Activated CD4-positive, alpha-beta T cell treated with anti-CD3 and anti-CD28 coated beads, Interleukin-2, Interleukin-4, amounts not matched to agents 100 ng/mL and 50 ng/mL, durations not matched to agents 16 hours and 8 hours (primary cell): ENCODE measurements around the gene KIAA1328.
A peak's percentile ranks its signal among the peaks of the same experiment; 100 is the strongest.
"Not testable (repeated sequence)": the region's sequence is repeated elsewhere in the genome, so short reads cannot be mapped to it uniquely, and the experiment has no call there.

ENCODE experiments used
- DNase-seq: peaks from one replicate; pipeline ENCODE4 v3.0.0-alpha.2; 2020; ENCODE audit warnings: low spot score

Gene KIAA1328

DNA sequence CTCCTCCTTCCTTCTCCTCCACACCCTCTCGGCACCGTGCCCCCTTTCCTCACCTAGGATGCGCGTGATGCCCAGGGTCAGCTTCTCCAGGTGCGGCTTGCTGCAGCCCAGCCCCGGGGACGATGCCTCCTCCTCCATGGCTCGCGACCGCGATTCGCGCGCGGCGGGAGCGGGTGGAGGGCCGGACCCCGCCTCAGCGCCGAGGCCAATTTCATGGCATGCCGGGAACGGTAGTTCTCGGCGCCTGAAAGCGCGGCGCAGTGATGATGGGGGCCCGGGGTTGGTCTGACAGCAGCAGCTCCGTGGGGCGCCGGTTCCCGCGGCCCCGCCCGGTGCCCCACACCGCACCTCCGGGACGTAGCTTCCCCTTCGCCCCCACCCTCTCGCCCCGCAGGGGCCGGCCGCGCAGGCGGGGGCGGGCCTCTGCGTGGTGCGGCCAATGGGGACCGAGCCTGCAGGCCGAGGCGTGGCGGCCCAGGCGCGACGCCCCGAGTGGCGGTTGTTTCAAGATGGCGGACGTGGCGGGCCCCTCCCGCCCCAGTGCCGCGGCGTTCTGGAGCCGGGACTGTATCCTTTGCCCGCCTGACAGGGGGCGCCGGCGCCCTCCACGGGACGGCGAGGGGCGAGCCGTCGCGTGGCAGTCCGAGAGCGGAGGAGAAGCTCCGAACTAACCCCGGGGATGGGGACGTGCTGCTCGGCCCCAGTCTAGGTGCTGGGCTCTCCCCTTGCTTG, at the start of gene KIAA1328, which contains the start of gene TPGS2:
KIAA1328 (plus strand) TSS at position 498 of the 732 bp plus-strand sequence; CDS start at position 510, 12 bp downstream.
TPGS2 (minus strand) TSS at position 373 of the 732 bp plus-strand sequence; CDS start at position 138, 235 bp downstream.
- peak; percentile 90 for DNase-seq

DNA sequence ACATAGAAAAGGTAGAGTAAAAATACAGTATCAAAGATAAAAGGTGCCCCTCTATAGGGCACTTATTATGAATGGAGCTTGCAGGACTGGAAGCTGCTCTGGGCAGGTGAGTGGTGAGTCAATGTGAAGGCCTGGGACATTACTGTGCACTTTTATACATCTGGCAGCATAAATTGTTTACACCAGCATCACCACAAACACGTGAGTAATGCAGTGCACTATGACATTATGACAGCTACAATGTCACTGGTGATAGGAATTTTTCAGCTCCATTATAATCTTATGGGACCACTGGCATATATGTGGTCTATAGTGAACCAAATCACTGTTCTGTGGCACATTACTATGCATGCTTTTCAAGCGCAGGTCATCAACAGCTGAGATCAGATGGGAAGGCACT, 48.2 kb upstream of the KIAA1328 start:
- no peak for DNase-seq

DNA sequence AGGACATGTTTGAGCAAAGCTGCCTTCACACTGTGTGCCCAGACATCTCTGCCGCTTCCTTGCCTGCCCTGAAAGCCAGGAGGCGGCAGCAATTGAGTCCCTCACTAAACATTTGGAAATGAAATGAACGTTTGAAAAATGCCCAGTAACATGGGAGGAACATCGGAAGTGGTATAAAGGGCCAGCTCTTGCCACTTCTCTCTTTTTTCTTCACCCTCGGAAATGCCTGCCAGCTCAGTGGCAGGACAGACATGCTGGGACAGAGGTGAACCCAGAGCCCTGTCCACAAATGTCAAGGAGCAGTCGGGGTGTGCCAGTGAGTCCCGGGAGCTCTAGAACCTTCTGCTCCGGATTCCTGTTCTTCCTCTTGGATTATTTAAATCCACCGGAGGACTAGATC, 46.2 kb upstream of the KIAA1328 start:
- DNase-seq = no peak

- DNase-seq = no peak
Observed at GRCh38 chr18:36783792-36784191, 45.1 kb upstream of the KIAA1328 start.

DNA sequence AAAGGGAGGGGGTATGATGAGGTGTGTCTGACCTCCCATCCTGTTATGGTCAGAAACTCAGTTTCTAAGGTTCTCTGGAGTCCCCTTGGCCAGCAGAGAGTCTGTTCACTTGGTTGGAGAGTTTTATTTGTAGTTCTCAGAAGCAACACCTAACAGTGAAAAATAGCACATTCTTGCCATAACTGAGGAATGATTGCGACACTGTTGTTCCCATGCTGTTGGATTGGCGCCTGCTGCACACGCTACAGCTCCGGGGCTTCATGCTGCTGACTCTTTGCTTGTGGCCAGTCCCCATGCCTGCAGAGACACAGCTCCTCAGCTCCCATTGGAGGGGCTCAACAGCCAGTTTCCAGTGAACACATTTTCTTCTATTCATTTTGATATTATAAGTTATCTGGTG, 42.2 kb upstream of the KIAA1328 start:
- no peak for DNase-seq

DNA sequence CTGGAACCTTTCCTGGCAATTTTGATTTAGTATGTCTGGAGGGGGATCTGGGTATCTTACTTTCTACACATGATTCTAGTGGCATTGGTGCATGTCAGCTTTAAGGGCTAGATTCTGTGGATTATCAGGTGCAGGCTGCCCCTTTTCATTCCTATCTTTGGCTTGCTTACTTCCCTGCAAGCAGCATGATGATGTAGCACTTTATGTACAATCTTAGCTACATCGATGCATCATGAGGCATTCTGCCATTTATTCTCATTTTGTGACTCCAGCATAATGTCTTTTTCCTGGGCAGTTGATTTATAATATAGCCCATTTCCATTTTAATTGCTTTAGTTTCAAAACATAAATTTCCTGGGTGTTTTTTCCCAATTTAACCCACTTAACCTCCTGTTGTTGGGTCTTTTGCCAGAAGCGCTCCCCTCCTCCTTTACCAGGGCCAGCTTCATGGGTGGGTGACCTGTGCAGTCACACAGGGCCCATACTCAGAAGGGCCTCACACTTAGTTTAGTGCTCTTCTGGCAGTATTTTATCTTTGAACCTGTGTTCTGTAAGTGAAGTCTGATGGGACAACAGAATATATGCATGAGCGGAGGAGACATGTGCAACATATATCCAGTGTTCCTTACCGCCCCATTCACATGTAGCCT, 36.2 kb upstream of the KIAA1328 start:
- no peak for DNase-seq

DNA sequence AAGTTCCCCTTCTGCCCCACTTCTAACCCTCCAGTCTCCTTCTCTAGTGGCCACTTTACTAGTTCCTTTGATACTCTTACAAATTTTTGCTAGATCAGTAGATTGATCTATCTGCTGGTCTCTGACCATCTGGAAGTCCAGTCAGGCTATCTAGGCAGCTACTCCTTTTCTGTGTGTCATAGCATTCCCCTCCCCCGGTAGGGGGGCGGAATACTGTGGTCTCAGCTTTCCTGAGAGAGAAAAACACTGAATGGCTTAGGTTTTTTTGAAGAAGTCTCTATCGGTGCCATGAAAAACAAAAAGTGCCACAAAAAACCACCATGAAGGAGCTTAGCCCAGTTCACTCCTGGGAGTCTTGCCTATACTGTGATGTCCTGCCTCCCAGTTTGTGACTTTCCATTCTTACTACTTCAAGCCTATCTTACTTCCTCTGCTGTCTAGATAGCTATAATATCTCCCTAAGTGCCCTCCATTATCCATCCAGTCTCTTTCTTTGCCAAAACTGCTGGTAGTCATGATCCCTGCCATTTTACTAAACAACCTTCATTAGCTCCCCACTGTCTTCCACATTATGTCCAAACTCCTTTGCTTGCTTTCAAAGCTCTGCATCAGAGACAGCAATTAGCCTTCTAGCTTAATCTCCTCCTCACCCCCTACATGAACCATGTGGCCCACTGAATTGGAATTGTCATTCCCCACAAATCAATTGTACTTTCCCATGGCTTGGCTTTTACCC, 30.0 kb upstream of the KIAA1328 start:
- no peak for DNase-seq

DNA sequence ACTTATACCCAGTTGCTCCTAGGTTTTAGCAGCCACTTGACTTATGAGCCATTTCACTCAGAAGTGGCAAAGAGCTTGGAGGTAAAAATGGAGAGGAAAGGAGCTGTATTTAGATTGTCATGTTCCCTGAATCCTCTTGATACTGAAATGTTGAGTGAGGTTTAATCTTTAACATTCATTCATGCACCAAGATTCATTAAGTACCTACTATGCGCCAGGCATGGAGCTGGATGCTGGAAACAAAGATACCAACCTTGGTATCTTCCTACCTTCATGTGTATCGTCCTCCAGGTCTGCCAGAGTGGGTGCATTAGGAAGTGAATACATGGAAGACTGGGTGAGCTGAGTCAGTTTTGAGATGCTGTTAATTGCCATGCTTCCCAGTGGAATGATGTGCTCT, 23.8 kb upstream of the KIAA1328 start:
- no peak for DNase-seq

DNA sequence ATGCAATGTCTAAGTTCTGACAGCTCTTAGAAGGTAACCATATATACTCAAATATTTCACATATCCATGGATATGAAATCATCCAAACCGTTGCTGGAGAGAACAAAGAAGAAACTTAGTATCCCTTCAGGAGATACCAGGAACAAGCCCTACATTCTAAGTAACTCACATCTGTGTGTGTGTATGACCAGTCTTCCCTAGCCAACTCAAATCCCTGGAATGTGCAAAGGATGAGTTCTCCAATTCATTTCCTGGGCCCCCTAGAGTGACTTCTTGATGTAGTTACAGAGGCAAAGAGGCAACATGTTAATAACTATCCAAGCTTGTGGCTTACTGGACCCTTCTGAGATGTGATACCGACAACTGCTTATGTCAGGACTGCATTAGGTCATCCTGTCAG, 20.2 kb upstream of the KIAA1328 start:
- no peak for DNase-seq

DNA sequence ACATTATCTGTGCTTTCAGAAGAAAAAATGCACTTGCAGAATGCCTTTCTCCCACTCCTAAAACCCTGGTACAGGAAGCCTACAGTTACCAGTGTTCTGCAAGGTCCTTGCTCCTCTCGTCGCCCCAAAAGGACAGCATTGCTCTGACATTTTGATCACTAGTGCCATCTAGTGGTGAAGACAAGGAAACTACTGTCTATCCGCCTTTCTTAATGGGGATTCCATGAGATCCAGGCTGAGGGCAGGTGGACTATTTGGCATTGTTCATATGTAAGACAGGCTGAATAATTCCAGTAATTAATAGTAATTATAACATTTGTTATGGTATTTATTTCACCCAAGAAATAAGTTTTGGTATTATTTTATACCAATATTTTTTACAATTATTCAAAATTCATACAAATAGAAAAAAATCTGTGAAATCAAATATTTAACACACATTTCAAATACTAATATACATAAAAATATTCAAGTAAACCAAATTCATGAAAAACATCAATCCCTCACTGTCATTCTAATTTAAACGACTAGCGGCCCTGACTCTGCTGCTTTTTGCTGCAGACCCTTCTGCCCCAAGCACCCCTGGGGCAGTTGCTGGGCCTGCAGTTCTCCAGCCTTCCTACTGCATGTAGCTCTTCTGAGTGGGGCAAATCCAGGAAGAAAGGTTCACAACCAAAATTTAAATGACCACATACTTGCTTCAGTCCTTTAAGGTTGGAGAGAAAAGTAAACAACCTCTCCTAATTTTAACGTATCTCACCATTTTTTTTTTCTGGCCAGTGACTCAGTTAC, 19.1 kb upstream of the KIAA1328 start:
- DNase-seq = peak; percentile 68

DNA sequence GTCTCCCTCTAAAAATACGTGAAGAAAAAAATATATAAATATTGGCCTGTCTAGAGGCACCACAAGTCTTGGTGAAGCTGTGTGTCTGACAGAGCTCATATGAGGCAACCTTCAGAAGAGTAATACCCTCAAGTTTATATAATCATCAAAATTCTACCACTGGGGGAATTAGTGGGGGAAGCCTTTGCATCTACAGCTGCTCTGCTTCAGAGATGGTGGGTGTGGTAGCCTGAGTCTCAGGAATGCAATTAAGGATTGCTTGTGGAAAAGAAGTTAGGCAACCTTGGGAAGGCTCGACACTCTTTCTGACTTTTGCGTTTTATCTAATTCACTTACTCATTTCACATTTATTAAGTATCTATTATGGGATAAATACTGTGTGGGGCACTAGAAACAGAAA, 17.5 kb upstream of the KIAA1328 start:
- DNase-seq = no peak

GRCh38 chr18:36811955-36812354, 17.0 kb upstream of the KIAA1328 start:
- no peak for DNase-seq

DNA sequence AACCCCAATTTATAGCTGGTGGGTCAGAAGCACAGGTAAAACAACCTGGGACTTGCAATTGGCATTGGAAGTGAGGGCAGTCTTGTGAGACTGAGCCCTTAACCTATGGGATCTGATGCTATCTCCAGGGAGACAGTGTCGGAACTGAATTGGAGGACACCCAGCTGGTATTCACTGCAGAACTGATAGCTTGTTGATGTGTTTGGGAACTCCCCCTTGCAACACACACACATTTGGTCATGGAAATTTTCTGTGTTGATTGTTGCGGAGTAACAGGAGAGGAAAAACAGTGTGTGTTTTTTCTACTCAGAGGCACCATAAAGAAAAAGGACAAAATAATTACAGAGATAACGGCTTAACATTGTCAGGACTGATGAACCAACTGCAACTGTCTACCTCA, 16.2 kb upstream of the KIAA1328 start:
- DNase-seq = no peak

DNA sequence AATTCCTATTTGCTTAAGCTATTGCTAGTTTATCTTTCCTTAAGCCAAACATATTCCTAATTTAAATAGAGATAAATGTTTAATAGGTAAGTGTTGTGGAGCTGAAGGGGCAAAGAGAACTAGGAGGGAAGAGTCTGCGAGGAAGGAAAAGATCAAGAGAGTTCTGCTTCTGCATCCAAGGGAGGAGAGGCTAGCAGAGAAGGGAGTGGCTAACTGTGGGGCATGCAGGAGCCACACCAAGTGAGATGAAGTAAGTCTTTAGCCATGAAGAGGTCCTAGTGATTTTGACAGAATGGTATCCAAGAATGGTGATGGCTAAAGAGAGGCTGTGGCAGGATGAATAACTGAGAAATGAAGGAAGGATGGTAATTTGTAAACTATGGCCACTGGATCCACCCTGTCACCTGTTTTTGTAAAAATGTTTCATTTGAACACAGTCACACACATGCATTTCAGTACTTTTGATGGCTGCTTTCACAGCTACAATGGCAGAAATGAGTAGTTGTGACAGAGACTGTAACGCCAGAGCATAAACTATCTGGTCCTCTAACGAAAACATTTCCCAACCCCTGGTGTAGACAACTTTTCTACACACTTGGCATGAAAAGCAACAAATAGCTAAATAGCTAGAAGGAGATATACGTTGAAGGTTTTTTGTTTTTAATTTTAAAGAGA, 15.7 kb upstream of the KIAA1328 start:
- DNase-seq = no peak

- no peak for DNase-seq
Observed at GRCh38 chr18:36813824-36814223, 15.1 kb upstream of the KIAA1328 start.

DNA sequence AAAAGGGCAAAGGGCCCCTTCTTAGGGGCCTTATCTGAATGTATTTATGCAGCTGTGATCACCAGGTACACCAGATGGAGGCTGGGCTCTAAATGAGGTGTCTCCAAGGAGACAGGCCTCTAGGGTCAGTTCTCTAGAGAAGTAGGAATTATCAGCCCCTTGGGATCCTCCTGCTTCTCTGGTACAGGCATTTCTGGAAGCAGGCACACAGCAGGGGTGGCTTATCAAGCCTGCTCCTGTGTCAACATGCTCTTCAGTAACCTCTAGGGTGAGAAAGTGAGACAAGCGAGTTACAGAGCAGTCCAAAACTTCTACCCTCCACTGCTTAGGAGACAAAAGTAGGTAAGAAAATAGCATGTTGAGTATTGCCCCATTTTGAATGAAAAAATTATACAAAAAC, 13.9 kb upstream of the KIAA1328 start:
- no peak for DNase-seq

DNA sequence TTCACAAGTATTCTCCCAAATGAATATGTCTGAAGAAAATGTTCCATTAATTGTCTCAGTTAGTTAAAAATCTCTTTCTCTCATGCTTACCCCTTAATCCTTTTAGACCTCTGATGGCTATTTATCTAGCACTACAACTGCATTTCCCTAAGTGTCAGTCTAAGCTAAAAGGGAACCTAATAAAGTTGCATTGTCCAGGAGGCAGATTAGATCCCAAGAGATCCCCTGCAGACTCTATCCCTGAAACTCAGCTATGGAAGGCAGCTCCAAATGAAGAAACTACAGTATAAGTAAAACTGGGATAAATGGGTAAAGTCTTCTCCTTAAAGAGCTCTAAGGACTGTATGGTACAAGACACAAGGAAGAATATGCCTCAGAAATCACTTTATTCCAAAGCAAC, 12.8 kb upstream of the KIAA1328 start:
- not testable (repeated sequence) for DNase-seq

DNA sequence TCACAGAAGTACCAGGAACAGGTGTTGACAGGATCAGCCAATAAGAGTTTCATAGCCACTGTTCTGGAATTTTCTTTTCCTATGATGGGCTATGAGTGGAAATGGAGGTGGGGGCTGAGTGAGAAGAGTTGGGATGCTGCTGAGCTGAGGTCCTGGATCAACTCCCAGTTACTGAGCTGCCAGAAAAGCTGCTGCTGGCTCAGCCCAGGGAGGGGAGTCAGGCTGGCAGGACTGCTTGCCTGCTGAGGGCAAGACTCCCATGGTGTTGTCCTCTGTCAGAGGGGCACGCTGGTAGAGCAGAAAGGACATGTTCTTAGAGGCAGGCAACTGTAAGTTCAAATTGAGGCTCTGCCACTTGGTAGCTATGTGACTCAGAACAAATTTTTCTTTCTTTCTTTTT, 11.9 kb upstream of the KIAA1328 start:
- DNase-seq = no peak

DNA sequence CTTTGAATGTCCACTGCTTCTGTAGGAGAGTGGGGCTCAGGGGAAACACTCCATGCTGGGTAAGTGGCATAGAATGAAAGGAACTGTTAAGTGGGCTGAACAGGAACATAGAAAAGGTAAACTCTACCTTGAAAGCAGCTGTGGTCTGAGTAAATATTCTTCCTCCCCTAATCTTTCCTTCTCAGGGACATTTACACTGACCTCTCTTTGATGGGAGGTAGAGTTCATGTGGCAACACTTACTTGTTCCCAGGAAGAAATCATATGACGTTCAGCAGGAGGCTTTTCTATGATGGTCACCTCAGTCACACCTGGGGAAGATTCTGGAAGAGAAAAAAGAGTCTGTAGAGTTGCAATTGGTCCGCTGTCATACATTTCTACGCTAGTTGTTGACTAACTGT, 10.3 kb upstream of the KIAA1328 start:
- no peak for DNase-seq

DNA sequence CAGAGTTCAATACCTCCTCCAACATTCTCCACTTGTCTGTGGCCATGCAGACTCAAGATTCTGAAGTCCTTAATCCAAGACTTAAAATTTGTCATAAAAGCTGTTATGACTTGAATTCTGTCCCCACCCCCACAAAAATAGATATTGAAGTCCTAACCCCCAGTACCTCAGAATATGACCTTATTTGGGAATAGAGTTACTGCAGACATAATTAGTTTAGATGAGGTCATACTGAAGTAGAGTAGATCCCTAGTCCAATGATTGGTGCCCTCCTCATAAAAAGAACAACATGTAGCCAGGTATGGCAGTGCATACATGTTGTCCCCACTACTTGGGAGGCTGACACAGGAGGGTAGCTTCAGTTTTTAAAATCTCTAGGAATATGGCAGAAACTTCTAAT, 9.3 kb upstream of the KIAA1328 start:
- DNase-seq = no peak

DNA sequence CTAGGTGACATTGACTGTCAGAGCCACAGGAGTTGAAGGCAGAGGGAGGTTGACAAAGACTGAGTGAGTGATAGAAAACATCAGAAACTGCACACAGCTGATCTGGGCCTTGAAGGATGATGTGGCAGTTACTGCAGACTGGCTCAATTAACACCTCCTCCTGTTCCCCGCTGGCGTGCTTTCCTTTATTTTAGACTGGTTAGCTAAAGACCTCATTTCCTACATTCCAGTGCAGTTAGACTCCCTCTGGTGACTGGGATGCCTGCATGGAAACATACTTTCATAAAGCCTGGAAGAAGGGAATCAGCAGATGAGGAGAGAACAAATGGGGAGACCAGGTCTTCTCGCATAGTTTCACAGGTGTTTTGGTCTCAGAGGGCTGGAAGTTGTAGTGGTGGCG, 7.2 kb upstream of the KIAA1328 start:
- DNase-seq = no peak

DNA sequence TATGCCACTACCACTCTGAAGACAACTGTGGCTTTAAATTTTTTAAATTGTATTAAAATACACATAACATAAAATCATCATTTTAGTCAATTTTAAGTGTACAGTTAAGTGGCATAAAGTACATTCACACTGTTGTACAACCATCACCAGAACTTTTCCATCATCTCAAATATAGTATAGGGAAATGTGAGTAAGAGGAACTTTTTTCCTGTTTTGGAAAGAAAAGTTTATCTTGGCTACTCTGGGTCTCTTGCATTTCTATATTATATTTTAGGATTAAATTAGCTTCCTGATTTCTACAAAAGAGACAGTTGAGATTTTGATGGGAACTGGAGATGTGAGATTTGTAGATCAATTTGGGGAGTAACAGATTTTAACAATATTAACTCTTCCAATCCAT, 3.4 kb upstream of the KIAA1328 start:
- DNase-seq = no peak
